GM21576 (cell line): Measurements from ENCODE around the gene C17orf114.

Experiments used
- ATAC-seq: cut with Tn5 transposase; IDR thresholded peaks from one replicate; pipeline ENCODE4 v1.9.1; 2021; ENCODE audit warnings: mild to moderate bottlenecking, moderate library complexity; ENCODE audit not compliant: unreplicated experiment

The C17orf114 gene

DNA sequence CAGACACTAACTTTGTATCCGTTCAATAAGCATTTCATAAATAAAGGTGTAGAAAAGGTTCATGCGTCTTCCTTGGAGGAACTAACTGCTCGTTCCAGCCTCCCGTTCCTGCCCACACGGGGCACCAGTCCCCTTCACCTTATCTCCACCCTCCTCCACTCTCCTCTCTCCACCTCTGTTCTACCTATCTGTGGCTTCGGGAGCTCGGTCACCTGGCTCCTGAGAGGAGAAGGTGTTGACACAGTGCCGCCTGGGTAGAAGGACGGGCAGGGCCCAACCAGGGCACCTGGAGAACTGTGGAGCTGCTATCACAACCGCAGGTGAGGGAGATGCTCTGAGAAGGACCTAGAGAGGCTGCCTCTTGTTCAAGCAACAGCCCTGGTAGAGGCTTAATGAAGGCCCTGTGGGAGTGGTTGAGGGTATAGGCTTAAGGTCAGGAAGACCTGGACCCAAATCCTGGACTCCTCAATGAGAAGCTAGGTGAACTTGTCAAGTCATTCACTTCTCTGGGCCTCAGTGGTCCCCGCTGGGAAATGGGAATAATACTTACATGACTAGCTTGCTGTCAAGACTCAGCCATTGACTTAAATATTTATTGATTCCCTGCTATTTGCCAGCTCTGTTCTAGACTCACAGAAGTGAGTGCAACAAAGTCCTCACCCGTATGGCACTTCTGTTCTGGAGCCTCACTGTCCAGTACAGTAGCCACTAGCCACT, 21.4 kb upstream of the C17orf114 start:
- no peak for ATAC-seq

DNA sequence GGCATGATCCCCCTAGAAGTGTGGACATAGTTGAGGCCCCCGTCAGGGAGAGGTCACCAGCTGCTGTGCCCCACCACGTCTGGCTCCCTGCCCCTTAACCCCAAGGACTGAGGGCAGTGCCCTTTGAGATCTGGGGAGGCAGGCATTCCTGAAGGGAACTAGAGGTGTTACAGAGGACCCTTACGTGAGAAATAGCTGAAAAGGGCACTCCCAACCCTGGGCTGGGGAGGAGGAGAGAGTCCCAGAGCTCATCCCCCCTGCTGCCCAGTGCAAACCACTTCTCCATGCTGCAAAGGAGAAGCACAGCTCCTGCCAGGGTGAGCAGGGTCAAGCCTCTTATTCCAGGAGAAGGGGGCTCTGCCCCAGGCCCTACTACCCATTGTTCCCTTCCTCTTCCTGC, 20.7 kb upstream of the C17orf114 start:
- no peak for ATAC-seq

DNA sequence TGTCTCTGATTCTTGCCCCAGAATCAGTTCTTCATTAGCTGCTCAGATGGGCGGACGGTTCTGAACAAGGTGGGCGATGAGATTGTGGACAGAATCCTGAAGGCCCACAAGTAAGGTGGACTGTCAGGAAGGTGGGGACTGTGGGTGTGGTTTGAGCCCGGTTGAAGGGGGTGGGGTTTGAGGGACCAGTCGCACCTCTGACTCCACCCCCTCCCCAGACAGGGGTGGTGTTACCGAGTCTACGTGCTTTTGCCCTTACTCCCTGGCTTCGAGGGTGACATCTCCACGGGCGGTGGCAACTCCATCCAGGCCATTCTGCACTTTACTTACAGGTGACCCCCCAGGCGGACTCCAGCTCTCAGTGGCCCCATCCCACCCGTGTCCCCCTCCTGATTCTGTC, 16.1 kb upstream of the C17orf114 start:
- no peak for ATAC-seq

DNA sequence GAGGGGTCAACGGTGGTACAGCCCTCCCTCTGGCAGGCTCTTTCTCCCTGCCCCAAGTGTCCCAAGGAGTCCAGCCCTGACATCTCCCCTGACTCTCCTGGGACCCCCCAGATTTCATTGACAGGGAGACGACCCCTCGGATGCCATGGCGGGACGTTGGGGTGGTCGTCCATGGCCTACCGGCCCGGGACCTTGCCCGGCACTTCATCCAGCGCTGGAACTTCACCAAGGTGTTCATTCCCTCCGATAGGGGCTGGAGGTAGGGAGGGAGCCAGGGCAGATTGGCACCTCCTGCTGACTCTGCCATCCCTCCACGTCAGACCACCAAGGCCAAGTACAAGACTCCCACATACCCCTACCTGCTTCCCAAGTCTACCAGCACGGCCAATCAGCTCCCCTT, 14.7 kb upstream of the C17orf114 start:
- ATAC-seq = no peak

DNA sequence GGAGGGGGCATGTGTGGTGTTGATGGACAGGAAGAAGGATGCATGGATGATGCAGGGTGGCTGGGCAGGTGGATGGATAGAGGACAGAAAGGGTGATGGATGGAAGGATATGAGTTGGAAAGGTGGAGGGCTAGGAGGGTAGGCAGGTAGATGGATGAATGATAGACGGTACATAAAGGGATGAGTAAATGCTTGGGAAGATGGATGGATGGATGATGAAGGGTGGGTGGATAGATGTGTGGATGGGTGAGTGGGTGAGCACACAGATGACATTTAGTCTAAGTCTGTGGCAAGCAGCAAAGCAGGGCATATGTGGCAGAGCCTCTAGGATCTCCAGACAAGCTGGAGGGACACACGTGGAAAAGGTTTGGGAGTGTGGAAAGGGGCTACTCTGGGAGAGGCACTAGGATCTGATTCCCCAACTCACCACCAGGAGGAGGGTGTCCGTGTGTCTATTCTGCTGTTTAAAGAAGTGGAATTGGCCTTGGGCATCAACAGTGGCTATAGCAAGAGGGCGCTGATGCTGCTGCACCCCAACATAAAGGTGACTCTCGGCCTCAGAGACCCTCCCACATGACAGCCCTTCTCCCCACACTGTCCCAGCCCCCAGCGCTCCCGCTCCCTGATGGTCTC, 13.0 kb upstream of the C17orf114 start:
- ATAC-seq = no peak

DNA sequence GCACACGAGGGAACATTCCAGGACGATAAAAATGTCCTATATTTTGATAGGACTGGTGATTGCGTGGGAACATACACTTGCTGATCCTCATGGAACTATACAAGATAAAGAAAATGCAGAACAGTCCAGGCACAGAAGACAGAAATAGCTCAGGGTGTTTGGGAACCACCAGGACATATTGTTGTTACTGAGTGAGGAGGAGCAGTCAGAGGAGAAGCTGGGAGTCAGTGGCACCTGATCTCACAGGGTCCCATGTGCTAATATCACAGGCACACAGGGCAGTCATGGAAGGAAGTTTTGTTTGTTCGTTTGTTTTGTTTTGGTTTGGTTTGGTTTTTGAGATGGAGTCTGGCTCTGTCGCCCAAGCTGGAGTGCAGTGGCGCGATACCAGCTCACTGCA, 10.6 kb upstream of the C17orf114 start:
- no peak for ATAC-seq

DNA sequence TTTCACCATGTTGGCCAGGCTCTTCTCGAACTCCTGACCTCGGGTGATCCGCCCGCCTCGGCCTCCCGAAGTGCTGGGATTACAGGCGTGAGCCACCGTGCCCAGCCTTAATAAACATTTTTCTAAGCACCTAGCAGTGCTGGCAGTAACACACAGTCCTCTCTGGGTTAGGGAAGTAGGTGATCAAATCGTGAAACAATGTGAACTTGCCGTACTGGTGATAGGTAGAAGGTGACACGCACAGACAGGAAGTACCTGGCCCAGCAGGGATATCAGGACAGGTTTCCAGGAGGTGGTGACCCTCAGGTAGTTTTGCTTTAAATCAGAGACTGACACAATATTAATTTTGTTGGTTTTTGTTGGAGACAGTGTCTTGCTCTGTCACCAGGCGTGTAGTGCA, 9.3 kb upstream of the C17orf114 start:
- ATAC-seq = no peak

DNA sequence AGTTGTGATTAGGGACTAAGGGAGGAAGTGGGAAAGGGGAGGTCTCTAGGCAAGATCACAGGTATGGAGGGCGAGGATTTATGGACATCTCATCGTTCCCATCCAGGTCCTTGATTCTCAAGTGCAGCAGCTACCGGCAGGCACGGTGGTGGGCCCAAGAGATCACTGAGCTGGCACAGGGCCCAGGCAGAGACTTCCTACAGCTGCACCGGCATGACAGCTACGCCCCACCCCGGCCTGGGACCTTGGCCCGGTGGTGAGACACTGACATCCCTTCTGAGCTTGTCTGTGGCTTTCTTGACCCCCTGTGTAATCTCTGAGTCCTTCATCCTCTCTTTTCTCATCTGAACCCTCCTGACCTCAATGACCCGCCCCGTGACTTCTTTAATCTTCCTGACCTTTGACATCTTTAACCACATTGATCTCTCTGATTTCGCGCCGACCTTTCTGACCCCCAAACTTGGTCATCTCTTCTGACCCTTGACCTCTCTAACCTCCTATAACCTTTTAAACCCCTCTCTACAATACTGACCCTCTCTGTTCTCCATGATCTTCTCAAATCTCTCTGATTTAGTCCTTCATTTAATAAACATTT, 8.7 kb upstream of the C17orf114 start:
- no peak for ATAC-seq

DNA sequence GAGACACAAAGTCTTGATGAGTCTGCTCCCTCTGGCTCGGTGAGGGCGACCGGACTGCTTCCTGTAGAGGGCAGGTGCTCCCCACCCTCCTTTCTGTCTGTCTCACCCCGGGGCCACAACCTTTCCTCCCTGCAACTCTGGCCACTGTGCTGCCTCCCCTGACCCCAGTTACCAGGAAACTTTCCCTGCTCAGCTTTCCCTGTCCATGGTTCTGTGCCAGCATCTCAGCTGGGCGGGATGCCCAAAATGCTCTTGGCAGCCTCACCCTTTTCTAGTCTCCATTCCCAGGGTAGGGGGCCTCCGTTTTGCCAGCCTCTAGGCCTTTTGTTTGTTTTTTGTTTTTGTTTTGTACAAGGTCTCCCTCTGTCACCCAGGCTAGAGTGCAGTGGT, 6.2 kb upstream of the C17orf114 start:
- no peak for ATAC-seq

DNA sequence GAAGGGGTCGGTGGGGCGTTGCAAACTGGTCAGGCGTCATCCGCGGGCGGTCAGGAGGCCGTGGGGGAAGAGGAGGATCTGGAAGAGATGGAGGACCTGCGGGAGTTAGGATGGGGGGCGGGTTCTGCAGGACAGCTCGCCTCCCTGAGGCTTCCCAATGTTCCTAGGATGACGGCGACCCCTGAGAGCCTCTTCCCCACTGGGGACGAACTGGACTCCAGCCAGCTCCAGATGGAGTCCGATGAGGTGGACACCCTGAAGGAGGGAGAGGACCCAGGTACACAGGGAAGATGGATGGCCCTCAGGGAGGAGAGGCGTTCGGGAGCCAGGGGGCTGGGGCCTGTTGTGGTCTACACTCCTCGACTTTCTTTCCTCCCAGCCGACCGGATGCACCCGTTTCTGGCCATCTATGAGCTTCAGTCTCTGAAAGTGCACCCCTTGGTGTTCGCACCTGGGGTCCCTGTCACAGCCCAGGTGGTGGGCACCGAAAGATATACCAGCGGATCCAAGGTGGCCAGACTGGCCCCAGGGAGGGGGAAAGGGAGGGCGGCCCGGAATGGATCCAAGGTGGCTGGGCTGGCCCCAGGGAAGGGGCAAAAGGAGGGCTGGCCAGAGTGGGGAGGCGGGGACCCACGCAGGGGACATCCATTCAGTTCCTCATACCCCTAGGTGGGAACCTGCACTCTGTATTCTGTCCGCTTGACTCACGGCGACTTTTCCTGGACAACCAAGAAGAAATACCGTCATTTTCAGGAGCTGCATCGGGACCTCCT, 5.7 kb upstream of the C17orf114 start:
- no peak for ATAC-seq

DNA sequence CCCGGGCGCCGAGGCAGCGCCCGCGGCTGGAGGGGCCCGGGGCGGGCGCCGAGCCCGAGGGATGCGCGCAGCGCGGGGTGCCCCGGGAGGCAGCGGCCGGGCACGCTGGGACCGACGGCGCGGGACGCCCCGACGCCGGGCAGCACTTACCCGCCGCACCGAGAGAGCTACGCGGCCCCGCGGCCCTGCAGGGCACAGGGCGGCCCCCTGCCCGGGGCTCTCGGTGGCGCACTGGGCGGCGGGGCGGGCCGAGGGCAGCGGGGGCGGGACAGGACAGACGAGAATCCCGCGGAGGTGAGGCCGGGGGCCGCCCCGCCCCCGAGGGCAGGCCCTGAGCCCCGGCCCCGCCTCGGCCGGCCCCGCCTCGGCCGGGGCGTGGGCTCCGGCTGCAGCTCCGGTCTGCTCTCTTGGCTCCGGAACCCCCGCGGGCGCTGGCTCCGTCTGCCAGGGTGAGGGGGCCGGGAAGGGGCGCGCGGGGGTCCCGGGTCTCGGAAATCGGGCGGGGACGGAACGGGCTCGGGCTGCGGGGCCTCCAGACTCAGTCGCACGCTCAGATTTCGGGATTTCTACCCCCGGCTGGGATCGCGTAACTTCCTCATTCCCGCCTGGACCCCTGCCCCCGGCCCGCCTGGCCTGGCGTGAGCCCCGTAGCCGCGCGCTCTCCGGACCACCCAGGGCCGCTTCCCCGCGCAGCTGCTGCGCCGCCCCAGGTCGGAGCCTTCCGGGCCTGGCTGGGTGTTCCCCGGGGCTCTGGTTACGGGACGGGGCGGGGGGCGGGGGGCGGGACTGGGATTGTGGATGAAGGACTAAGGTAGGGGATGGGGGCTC, 4.9 kb upstream of the C17orf114 start, which contains the start of gene PLD2:
Gene PLD2, plus strand, starts transcription at position 376 of the 828 bp plus-strand sequence. CDS start 621 bp downstream, outside the sequence.
- ATAC-seq = peak; percentile 83

DNA sequence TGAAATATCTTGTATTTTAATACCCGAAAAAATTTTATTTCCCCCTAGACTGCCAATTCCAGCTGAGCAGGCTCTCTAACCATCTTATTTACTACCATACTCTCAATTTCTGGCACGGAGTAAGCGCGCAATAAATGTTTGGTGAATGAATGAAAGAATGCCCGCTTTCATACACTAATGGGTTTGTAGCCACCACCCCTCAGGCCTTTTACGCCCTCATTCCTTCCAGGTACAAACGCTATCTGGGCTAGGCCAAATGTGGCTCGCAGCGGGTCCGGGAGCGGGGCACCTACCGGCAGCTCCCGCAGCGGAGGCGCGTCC, 4.3 kb upstream of the C17orf114 start:
- ATAC-seq = no peak

DNA sequence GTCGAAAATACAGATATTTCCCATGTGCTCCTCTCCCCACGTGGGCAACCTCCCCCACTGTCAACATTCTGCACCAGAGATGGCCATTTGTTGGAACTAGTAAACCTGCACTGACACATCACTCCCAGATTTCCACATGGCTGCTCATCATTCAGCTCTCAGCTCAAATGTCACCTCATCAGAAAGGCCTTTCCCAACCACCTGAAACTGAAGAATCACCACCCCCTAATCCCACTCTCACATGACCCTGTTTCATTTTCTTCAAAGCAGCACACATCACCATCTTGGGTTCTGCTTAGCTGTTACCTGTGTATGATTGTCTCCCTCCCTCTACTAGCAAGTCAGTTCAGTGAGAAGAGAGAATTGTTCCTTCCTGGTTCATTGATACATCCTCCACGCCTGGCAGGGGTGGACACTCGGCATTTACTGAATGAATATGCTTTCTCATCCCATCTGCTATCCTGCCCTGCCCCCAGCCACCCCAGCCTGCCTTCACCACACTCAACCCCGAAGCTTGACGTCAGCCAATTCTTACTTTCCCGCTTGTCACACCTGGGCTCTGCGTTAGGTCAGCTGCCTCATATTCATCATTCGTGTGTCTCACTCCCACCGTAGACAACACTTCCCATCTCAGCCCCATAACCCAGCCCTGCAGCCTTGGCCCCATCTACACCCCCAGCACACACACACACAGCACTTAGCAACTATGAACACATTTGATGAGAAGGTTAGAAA, 1.5 kb downstream of the C17orf114 start:
- no peak for ATAC-seq

DNA sequence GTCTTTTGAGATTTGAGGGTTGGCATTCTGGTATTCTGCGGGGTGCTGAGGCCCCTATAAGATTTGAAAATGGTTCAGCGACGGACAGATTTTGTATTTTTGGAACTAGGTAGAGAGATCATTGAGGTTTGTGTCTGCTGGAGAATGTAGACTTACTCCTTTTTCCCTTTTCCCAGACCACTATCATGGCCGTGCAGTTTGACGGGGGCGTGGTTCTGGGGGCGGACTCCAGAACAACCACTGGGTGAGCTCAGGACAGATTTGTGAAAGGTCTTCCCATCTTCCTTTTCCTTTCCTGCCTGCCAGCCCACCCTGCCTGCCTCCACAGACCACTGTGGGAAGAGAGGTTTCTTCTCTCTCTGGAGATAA, 5.6 kb downstream of the C17orf114 start:
- ATAC-seq = no peak

DNA sequence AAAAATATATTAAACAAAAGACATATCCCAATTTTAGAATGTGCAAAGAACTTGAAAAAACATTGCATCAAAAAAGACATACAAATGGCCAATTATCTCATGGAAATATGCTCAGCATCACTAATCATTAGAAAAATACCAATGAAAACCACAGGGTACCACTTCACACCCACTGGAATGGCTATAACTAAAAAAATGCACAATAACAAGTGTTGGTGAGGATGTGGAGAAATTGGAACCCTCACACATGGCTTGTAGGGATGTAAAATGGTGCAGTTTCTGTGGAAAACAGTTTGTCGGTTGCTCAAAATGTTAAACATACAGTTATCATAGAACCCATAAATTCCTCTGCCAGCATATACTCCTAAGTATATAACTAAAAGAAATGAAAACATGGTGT, 7.0 kb downstream of the C17orf114 start:
- ATAC-seq = no peak

DNA sequence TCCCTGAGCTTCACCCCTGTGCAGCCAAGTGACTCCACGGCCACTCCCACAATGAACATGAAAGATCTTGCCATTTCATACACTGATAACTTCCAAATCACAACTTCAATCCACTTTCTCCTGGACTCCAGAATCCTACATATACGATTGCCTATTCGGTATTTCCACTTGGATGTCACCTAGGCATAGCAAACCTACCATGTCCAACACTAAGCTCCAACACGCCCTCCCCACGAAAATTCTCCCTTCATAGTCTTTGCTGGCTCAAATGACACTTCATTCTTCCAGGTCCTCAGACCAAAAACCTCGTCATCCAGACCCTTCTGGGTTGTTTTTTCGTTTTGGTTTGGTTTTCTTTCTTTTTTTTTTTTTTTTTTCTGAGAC, 11.4 kb downstream of the C17orf114 start:
- no peak for ATAC-seq

DNA sequence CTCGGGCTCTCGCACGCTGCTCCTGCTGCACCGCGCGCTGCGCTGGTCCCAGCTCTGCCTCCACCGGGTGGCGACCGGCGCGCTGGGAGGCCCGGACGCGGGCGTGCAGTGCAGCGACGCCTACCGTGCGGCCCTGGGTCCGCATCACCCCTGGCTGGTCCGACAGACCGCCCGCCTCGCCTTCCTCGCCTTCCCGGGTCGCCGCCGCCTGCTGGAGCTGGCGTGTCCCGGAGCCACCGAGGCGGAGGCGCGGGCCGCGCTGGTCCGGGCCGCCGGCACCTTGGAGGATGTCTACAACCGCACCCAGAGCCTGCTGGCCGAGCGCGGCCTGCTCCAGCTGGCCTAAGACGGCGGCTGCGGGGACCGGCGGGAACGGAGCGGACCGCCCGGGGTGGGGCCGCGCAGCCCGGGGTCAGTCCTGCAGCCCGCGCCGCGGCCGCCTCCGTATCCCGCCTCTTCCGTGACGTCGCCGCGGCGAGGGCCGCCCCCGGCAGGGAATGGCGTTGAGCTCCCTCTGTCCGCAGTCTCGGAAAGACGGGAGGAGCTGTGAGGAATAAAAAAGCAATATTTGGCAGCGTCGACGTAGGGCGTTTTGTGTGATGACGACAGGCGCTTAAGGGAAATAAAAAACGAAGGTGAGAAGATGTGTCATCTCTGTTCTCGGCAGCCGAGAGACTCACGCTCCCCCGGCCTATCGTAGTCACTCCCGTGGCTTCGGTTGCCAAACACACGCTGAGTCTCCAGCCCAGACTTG, 12.0 kb downstream of the C17orf114 start:
- peak; percentile 80 for ATAC-seq

DNA sequence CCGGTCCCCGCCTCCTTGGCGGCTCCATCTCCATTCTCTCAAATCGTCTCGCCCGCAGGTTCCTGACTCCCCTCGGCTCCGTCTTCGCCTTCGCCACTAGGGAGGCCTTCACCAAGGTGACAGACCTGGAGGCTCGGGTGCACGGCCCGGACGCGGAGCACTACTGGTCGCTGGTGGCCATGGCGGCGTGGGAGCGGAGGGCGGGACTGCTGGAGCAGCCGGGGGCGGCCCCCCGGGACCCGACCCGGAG, 12.5 kb downstream of the C17orf114 start:
- peak; percentile 30 for ATAC-seq

DNA sequence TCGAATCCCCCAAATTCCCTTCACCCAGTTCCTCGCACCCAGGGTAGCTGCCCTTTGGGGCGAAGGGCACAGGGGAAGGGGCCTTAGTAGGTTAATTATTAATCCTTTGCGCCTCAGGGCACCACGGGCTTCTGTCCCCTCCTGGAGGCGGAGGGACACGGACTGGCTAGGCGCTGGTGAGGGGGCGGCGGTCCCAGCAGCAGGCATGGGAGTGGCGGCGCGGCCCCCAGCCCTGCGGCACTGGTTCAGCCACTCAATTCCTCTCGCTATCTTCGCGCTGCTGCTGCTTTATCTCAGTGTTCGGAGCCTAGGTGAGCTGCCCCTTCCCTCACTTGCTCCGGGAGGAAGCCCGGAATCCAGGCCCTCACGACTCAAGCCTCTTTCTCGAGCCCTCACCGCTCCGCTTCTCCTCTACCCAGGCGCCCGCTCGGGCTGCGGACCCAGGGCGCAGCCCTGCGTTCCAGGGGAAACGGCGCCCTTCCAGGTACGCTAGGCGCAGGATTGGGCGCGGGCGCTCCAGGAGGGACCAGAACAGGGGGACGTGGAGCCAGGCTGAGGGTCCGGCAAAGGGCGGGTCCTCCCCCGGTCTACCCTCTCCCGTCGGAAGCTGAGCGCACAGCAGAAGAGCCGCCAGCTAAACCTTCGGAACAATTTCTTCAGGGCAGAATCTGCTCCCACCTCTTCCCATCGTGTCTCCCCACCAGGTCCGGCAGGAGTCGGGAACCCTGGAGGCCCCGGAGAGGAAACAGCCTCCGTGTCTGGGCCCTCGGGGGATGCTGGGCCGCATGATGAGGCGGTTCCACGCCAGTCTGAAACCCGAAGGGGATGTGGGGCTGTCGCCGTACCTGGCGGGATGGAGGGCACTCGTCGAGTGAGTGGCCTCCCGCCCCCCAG, 13.1 kb downstream of the C17orf114 start, which contains the start of gene GLTPD2:
Gene GLTPD2, plus strand, starts transcription at position 158 of the 894 bp plus-strand sequence. Its CDS starts 48 bp downstream, at position 206.
- no peak for ATAC-seq
